ENCODE results near the gene SLC34A3.
"Not testable (repeated sequence)": the region's sequence is repeated elsewhere in the genome, so short reads cannot be mapped to it uniquely, and the experiment has no call there.

Gene SLC34A3

DNA sequence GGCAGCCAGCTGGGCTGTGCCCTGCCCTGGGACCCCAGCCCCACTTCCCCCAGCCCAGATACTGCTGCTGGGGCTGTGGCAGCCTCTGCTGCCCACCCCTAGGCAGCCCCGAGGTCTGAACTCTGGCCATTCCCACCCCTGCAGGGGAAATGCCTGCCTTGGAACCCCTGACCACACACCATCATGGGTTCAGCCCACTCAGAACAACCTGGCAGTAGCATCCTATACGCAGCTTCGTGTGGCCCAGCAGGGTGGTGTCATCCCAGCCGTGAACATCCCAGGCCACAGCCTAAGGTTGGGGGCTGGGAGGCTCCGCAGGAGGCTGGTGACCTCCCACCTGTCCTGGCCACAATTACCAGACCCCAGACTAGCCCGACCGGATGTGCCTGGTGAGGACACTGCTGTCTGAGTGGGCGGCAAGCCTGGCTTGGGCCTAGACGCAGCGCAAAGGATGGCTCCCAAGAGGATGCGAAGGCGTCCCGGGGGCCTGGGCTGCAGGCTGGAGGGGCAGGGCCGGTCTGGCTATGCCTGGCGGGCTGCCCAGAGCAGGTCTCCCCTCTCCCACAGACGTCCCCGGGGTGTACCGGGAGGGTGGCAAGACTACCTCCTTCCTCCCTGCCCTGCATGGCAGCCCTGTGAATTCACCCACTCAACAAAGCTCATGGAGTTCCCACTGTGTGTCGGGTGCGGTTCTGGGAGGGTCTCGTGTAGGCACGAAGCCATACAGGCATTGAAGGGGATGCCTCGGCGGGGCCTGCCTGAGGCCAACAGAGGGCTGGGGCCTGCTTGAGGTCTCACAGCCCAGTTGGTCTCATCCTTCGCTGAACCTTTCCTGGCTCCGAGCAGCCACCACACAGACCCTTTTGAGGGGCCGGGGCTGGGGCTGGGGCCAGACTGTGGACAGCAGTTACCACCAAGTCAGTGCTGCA is 1.5 kb upstream of the SLC34A3 start:
- no peak for DNase-seq (ENCODE audit: low read depth)

DNA sequence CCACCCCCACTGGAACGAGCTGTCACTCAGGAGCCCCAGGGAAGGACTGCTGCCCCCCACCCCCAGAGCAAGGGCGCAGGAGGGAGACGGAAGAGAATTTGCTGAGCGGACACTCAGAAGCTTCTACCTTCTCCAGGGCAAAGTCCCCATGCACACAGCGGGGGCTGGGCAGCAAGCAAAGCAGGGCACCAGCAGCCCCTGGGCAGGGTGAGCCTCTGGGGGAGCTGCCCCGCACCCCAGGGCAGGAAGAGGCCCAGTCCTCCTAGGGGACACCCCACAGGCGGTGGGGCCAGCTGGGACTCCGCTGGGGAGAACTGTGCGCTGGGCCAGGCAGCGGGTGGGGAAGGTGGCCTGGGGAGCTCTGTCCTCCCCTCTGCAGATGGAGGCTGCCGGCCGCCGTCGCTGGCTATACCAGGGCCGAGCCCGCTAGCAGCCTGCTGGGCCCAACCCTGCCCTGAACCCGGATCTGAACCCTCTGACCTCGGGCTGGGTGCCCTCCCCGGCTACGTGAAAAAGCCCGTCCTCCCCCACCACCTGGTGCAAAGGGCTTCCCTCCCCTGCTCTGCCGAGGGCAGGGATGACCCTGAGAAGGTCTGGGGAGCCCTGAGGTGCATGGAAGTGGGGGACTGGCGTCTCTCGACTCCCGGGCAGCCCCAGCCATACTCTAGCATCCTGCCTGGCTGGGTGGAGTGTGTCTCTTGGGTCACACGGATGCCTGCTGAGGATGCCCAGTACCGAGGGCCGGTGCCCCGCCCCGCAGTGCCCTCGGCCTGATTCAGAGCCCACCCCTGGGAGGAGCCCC is 597 bp upstream of the SLC34A3 start:
- DNase-seq (ENCODE audit: low read depth): no peak

DNA sequence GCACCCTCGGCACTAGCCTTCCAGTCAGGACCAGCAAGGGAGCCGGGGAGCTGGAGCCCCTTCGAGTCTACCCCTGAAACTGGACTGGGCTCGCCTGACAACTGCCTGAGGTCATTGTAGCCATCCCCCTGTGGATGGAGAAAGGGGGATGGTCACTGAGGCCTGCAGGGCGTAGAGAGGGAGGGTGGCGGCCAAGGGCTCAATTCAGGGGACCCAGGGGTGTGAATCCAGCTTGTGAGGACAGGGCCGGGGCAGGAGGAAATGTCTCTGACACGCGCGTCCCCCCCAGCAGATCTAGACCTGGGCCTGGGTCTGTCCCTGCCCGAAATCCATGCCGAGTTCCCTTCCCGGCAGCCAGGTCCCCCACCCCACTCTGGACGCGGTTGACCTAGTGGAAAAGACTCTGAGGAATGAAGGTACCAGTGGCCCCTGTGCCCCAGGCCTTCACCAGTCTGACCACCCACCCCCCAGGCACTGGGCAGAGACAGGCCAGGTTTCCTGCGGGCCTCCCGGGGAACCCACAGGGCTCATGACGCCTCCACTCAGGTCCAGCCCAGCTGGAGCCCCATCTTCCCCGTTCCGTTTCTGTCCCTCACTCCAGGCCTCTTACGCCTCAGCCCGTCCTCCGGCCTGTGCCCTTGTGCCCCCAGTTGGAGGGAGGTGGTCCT is 805 bp downstream of the SLC34A3 start:
- DNase-seq (ENCODE audit: low read depth): no peak

DNA sequence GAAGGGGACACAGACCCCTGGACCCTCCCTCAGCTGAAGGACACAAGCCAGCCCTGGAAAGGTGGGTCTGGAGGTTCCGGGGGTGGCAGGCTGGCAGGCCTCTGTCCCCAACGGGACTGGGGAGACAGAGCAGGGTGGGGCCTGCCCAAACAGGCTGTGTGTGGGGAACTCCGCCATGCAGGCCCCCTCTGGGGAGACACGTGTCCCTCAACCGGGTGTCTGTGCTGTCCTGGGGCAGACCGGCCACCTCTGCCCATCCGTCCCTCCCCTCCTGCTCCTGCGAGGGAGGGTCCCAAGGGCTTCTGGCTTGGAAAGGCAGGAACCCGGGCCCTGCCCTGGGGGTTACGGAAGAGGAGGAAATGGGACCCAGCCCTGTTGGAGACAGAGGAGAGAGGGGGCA is 1.4 kb downstream of the SLC34A3 start:
- DNase-seq (ENCODE audit: low read depth): no peak

DNA sequence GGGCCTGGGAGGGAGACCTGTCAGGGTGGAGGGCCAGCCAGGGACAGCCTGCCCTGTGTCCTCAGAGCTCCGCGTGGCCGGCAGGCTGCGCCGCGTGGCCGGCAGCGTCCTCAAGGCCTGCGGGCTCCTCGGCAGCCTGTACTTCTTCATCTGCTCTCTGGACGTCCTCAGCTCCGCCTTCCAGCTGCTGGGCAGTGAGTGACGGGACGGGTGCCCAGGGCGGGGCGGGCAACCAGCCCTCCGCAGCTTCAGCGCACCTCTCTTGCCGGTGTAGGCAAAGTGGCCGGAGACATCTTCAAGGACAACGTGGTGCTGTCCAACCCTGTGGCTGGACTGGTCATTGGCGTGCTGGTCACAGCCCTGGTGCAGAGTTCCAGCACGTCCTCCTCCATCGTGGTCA is 1.8 kb downstream of the SLC34A3 start:
- no peak for DNase-seq (ENCODE audit: low read depth)

DNA sequence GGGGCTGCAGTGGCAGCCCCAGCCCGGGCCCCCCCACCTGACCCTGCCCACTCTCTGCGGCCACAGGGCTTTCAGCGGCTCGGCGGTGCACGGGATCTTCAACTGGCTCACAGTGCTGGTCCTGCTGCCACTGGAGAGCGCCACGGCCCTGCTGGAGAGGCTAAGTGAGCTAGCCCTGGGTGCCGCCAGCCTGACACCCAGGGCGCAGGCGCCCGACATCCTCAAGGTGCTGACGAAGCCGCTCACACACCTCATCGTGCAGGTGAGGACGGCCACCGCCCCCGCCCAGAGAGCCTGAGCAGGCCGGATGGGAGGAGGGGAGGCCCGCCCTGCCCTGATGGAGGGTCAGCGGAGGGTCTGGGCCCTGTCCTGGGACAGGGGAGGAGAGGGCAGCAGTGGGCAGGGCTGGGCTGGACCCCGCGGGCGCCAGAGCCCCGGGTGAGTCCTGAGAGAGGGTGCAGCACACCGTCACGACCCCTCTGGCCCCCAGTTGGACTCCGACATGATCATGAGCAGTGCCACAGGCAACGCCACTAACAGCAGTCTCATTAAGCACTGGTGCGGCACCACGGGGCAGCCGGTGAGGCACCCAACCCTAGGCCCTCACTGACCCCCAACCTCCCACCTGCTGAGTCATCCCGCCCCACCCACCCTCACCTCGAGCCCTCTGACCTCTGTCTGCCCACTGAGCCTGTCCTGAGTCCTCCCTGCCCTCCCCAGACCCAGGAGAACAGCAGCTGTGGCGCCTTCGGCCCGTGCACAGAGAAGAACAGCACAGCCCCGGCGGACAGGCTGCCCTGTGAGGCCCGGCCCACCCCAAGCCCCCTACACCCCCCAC is 2.7 kb downstream of the SLC34A3 start:
- DNase-seq (ENCODE audit: low read depth): no peak

DNA sequence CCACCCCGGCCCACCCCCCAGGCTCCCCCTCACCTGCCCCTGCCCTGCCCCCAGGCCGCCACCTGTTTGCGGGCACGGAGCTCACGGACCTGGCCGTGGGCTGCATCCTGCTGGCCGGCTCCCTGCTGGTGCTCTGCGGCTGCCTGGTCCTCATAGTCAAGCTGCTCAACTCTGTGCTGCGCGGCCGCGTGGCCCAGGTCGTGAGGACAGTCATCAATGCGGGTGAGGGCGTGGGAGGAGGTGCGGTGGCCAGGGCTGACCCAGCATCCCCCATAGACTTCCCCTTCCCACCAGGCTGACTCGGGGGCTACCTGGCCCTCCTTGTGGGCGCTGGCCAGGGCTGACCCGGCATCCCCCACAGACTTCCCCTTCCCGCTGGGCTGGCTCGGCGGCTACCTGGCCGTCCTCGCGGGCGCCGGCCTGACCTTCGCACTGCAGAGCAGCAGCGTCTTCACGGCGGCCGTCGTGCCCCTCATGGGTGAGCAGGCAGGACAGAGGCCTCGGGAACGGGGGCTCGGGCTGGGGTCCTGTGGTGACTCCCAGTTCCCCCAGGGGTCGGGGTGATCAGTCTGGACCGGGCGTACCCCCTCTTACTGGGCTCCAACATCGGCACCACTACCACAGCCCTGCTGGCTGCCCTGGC is 3.5 kb downstream of the SLC34A3 start:
- no peak for DNase-seq (ENCODE audit: low read depth)

DNA sequence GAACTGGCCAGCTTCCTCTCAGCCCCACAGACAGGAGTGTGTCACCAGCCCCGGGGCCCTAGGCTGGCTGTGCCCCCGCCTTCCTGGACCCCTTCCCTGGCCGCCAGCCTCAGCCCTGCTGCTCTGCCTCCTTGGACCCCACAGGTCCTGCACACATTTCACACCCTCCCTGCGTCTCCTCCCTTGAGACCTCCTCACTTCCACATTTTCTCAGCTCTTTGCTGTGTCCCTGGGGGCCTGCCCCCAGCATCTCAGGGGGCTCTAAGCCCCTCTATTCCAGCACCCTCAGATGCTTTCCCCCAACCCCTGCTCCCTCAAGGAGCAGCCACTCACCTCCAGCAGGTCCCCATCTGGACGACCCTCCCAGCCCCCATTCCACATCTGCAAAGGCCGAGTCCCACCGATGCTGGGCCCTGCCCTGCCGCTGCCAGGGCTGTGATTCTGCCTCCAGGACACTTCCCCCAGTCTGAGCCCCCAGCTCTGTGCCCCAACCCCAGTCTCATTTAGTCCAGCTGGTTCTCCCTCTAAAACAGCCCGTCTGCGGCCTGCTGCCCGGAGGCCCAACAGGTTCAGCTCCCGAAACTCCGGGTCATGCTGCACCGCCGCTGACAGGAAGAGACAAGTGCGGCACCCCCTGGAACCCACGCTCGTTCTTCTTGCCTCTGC is 4.2 kb downstream of the SLC34A3 start:
- no peak for DNase-seq (ENCODE audit: low read depth)

DNA sequence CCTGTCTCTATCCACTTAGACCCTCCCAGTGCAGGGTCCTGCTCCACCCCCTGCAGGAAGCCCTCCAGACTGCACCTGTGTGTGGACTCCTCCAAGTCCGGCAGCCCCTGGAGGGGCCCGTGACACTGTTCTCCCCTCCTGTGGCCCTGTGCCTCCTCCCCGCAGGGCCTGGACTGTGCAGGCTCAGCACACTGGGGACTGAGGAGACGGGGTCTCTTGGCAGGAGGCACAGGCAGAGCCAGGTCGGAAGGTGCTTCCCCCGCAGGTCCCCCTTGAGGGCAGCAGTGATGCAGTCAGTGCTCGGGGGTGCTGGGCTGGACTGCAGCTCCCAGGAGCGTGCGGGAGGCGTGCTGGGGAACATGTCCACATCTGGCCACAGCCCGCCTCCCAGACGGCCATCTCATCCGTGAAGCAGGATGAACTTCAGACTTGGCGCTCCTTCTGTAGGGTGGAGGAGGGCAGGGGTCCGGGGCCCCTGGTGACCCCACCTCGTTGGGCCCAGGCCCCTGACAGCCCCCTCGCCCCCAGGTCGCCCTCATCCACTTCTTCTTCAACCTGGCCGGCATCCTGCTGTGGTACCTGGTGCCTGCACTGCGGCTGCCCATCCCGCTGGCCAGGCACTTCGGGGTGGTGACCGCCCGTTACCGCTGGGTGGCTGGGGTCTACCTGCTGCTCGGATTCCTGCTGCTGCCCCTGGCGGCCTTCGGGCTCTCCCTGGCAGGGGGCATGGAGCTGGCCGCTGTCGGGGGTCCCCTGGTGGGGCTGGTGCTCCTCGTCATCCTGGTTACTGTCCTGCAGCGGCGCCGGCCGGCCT is 4.9 kb downstream of the SLC34A3 start:
- DNase-seq (ENCODE audit: low read depth): no peak

DNA sequence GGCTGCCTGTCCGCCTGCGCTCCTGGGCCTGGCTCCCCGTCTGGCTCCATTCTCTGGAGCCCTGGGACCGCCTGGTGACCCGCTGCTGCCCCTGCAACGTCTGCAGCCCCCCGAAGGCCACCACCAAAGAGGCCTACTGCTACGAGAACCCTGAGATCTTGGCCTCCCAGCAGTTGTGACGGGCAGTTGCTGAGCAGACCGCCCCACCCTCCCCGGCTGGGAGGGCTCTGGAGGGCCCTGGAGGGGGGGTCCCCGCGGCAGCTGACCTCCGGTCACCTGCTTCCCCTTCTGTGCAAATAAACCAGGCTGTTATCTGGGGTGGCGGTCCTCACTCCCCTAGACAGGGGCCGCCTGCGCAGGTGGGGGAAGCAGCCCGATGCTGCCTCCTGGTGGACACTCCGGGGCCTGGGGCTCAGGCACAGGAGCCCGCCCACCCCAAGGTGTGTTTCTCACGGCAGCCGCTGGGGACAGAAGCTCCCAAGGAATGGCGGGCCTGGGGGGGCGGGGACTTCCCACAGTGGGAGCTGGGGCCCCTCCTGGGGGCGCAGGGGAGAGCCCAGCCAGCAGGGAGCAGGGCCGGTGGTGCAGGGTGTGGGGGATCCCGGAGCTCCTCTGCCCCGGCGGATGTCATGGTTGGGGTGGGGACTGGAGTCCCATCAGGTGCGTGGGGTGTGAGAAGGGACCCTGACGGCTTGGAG is 5.7 kb downstream of the SLC34A3 start:
- no peak for DNase-seq (ENCODE audit: low read depth)

DNA sequence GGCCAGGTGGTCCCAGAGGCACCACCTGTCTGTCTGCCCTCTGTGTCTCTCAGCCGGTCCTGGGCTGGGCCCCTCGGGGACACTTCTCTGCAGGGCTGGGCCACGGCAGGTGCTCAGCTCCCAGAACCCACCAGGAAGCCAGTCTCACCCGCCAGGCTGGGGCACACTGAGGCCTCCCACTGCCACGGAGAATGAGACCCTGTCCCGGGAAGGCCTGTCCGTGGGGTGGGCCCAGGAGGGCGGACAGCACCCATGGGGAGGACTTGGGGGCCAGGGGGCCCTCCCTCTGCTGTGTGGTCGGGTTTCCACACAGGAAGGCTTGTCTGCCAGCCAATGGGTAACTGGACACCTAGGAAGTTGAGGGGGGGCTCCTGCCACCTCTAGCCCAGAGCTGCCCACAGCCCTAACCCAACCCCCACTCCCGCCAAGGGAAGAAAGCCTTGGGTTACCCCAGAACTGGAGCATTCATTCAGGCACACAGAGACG is 6.3 kb downstream of the SLC34A3 start:
- DNase-seq (ENCODE audit: low read depth): no peak

DNA sequence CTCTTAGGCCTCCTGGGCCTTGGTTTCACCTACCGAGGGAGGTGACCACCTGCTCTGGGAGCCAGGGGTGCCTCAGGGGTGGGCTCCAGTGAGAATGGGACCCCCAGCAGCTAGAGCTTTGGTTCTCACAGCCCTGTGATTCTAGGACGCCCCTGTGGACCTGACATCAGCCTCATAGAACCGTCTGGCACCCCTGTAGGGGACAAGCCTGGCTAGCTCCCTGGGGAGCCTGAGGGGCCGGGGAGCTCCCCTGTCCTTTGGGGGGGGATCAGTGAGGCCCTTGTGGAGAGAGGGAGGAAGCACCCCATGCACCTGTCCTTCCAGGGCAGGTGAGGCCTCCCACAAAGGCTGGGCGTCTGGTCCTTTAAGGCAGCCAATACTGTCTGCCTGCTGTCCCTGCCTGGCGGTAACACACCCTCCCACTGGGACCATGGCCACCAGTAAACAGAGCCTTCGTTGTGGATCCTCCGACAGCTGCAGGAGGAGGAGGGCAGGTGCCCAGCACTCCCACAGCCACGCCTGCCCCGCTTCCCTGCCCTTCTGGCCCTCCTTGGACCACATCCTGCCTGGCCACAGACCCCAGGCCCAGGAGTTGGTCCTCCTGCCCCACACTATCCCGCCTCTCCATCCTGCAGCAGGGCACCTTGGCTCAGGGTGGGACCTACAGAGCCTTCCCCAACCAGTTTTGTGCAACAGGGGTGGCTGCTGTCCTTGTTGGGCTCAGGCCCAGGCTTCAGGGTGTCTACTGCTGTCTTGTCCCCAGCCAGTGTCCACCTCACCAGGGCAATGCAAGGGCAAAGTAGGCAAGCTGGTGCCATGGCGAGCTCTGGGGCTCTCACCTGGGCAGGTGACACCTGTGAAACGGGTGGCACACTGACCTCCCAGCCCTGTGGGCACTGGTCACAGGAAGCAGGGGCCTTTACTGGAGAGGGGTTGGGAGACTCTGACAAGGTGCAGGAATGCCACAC is 7.3 kb downstream of the SLC34A3 start:
- no peak for DNase-seq (ENCODE audit: low read depth)

DNA sequence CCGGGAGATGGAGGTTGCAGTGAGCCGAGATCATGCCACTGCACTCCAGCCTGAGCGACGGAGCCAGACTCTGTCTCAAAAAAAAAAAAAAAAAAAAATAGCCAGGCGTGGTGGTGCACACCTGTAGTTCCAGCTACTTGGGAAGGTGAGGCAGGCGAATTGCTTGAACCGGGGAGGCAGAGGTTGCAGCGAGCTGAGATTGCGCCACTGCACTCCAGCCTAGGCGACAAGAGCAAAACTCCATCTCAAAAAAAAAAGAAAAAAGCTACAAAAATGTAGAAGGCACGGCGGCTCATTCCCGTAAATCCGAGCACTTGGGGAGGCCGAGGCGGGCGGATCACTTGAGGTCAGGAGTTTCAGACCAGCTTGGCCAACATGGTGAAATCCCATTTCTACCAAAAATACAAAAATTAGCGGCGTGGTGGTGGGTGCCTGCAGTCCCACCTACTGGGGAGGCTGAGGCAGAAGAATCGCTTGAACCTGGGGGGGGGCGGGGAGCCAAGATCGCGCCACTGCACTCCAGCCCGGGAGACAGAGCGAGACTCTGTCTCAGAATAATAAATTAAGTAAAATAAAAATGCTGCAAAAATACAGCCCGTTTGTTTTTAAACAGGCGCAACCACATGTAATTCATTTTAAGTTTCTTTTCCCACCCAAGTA is 9.0 kb downstream of the SLC34A3 start:
- DNase-seq (ENCODE audit: low read depth): not testable (repeated sequence)

DNA sequence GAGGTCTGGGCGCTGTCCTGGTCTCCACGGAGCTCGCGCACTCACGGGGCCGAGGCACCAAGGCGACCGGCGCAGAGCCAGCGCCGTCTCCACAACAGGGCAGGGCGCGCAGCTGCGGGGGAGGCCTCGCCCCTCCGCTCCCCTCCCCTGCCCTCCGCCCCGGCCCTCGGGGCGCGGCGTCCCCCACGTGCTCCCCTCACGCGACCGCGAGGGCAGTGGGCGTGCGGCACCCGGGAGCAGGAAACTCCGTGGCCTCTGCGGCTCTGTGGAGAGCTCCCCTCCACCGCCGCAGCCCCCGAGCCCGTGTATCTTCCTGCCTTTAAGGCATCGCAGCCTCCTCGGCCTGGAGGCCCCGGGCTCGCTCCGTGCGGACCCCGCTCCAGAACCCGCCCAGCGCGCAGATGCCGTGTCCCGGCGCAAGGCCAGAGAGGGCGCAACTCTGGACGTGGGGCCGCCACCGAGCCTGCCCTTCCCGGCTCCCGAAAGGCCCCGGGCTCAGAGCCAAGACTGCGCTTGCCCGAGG is 9.7 kb downstream of the SLC34A3 start:
- no peak for DNase-seq (ENCODE audit: low read depth)

DNA sequence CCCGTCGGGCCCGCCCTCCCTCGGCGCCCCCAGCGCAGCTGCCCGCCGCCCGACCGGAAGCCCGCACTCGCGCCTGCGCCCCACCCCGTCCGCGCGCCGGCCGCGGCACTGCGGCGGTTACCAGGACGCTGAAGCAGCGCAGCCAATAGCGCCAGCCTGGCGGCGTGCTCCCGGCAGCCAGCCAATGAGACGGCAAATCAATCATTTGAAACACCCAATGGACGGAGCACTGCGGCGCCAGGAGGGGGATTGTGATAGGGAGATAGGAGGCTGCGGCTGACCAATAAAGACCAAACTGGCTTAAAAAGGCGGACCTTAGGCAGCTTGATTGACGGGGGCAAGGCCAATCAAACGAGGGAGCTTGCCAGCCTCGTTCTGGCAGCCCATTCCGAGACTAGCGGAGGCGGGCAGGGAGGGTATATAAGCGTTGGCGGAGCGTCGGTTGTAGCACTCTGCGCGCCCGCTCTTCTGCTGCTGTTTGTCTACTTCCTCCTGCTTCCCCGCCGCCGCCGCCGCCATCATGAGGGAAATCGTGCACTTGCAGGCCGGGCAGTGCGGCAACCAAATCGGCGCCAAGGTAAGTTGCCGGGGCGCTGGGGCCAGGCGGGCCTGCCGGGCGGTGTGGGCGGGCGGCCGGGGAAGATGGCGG is 10.3 kb downstream of the SLC34A3 start, which contains the start of gene TUBB4B:
TSS of gene TUBB4B (plus strand) at position 447 of the 649 bp plus-strand sequence. CDS start at position 521, 74 bp downstream.
- DNase-seq (ENCODE audit: low read depth): peak; percentile 99
